HG03097 (cell line): ENCODE results near the gene PTGS2.

Source experiments
- ATAC-seq: cut with Tn5 transposase; IDR thresholded peaks from one replicate; pipeline ENCODE4 v1.9.1; 2021; ENCODE audit not compliant: unreplicated experiment, low FRiP score

The PTGS2 gene

DNA sequence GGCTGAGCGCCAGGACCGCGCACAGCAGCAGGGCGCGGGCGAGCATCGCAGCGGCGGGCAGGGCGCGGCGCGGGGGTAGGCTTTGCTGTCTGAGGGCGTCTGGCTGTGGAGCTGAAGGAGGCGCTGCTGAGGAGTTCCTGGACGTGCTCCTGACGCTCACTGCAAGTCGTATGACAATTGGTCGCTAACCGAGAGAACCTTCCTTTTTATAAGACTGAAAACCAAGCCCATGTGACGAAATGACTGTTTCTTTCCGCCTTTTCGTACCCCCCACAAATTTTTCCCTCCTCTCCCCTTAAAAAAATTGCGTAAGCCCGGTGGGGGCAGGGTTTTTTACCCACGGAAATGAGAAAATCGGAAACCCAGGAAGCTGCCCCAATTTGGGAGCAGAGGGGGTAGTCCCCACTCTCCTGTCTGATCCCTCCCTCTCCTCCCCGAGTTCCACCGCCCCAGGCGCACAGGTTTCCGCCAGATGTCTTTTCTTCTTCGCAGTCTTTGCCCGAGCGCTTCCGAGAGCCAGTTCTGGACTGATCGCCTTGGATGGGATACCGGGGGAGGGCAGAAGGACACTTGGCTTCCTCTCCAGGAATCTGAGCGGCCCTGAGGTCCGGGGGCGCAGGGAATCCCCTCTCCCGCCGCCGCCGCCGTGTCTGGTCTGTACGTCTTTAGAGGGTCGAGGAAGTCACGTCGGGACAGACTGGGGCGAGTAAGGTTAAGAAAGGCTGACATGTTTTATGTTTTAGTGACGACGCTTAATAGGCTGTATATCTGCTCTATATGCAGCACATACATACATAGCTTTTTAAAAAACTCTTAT lies at the start of gene PTGS2:
Gene PTGS2, minus strand, starts transcription at position 179 of the 817 bp plus-strand sequence. Its CDS starts 133 bp downstream, at position 46.
- ATAC-seq = peak; percentile 98

DNA sequence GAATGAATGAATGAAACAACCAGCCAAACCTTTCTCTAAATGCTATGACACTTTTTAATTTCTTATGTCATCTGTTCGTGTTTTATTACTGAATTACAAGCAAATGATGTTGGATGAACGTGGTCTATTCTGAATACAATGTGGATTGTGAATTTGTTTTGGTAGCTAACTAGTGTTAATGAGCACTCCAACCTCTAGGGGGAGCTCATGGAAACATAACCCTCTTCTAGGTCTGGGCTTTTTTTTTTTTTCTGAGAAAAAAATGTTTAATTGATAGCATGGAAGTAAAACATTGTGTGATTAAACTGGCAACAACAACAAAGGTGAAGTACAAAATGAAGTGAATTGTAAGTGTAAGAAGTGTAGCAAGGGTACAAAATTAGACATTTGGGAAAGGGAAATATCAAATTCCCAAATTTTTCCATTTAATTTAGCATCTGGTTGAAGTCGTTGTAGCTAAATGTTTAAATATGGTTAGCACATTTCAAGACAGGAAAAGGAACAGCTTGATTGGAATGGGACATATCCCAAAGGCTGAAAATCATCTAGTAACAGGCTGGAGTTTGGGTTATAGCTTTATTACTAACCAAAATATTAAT lies 42.6 kb upstream of the PTGS2 start:
- ATAC-seq = no peak

DNA sequence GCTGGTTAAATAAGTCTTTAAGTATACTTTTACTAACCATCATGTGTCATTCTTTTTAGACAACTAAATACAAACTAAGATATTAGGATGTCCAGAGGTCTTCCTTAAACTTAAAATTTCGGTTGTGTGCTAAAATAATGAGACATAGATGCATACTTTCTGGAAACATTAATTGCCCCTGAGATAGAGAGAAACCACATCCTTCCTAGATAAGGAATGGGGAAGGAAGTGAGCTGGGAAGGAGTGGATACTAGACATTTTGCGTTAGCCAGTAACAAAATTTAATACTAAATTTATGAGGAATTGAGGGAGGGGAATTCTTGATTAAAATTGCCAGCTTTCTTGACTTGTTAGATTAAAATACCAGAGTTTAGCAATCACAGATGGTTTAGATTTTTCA lies 37.1 kb upstream of the PTGS2 start:
- ATAC-seq = no peak

DNA sequence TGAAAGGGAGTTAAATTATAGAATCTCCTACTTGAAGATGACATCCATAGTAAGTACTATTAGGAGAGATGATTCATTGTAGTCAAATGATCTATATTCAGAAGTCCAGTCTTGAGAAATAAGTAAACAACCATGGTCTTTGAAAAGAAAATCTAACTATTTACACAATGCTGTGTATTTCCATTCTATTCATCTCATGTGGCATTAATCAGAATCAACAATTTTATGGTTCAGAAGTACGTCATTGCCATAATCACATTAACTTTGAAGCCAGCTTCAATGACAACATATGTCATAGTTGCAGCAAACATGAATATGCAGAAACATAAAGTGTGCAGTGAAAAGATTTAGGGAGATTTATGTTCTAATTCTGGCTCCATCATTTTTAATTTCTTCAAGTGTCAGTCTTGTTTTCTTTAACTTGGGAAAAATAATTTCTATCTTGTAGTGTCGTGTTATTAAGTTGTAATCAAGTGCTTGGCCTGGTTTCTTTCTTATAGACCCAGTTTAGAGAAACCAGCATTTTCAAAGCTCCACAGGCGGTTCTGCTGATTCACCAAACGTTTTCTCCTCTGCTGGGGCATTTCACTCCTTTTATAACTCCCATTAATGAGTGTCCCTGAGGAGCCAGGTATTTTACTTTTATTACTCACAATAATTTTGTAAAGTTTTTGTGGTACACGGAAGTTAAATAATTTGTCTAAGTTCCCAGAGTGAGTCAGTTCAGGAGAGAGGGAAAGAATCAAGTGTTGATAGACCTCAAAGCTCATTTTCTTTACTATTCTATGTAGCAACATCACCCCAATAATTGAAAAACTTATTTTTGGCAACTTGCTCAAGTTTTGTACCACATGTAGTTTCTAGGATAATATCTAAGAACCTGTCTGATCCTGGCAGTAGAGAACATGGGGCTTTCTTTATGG lies 35.9 kb upstream of the PTGS2 start:
- ATAC-seq = no peak

DNA sequence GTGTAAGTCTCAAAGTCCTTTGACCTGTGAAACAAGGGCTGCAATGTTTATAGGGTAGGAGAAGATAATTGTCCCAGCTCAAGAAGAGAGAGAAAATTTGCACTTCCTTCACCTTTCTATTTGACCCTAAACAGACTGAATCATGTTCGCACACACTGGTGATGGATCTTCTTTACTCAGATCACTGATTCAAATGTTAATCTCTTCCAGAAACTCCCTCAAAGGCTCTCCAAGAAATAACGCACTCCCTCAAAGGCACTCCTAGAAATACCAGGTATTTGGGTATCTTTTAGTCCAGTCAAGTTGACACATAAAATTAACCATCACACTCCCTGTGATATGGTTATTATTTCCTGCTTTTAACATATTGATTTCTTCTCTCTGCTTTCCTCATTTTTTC lies 30.5 kb upstream of the PTGS2 start:
- ATAC-seq = no peak

DNA sequence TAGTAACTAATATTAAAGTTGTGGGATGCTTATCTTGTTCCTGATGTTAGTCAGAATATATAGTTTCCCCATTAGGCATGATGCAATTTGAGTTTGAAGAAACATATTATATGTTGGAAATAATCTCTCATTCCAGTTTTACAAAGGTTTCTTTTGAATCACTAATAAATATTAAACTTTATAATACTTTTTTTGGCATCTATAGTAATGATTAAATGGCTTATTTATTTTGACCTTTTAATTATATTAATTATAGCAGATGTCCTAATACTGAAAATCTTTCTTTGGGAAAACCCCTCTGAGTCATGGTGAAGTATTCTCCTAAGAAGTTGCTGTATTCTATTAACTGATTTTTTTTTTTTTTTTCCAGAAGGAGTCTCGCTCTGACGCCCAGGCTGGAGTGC lies 28.5 kb upstream of the PTGS2 start:
- no peak for ATAC-seq

DNA sequence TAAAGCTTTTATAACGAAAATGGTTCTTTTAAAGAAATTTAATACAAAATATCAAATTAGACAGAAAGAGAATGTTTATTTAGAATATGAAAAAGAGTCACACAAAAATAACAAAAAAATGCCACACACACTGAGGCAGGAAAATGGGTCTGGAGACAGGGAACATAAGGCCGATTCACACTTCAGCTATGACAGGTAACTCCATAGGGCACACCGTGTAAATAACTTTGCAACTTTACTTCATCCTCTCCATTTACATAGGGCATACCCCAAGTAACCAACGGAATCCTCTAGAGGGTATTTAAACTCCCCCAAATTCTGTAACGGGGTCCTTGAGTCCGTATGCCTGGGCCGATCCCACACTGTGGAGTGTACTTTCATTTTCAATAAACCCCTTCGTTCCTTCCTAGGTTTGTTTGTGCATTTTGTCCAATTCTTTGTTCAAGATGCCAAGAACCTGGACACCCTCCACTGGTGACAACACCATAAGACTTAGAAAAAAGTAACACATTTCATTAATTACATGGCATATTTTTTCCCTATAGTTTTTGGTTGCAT lies 23.1 kb upstream of the PTGS2 start:
- ATAC-seq = no peak

DNA sequence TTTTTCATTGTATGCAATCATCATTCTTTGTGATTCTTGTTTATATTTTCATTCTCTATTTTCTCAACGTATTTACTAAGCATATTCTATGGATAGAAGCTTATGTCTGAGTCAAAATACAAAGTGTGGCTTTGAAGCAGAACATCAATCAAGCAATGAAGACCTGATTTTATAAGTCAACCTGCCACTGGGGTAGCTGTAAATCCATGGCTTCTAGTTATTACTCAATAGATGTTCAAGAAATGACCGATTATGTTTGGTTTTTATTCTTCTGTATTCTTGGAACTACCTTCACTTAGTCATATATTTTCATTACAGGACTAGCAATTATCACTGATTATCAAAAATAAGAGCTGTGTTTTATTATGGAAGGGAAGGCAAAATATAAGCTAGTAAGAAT lies 20.5 kb upstream of the PTGS2 start:
- ATAC-seq = no peak

DNA sequence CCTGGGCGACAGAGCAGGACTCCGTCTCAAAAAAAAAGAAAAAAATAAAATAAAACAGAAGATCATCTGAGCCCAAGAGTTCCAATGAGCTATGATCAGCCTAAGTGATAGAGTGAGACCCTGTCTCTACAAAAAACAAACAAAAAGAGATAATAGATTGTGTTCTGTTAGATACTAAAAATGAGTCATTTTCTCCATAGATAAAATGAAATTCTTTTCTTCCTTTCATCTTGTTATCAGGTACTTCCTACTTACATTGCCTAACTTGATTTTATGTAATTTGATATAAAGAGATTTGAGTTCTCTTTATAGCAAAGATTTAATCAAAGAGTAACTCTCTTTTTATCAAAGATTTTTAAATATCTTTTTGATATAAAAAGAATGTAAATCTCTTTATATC lies 19.3 kb upstream of the PTGS2 start:
- no peak for ATAC-seq

DNA sequence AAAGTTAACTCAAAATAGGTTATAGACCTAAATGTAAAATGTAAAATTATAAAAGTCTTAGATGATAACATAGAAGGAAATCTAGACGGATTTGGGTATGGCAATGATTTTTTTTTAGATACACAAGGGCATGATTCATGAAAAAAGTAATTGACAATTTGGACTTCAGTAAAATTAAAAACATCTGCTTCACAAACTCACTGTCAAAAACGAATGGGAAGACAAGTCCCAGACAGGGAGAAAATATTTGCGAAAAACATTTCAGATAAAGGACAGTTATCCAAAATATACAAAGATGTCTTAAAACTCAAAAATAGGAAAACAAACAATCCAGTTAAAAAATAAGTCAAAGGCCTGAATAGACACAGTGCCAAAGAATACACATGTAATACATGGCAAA lies 9.7 kb upstream of the PTGS2 start:
- ATAC-seq = no peak

DNA sequence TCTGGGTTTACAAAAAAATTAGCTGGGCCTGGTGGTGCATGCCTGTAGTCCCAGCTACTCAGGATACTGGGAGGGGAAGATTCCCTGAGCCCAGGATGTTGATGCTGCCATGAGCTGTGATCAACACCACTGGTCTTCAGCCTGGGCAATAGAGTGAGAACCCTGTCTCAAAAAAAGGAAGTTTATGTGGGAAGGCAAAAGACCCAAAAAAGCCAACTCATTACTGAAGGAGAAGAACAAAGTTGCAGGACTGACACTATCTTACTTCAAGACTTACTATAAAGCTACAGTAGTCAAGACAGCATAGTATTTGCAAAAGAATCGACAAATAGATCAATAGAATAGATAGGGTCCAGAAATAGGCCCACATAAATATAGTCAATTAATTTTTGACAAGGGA lies 9.2 kb upstream of the PTGS2 start:
- ATAC-seq = no peak

DNA sequence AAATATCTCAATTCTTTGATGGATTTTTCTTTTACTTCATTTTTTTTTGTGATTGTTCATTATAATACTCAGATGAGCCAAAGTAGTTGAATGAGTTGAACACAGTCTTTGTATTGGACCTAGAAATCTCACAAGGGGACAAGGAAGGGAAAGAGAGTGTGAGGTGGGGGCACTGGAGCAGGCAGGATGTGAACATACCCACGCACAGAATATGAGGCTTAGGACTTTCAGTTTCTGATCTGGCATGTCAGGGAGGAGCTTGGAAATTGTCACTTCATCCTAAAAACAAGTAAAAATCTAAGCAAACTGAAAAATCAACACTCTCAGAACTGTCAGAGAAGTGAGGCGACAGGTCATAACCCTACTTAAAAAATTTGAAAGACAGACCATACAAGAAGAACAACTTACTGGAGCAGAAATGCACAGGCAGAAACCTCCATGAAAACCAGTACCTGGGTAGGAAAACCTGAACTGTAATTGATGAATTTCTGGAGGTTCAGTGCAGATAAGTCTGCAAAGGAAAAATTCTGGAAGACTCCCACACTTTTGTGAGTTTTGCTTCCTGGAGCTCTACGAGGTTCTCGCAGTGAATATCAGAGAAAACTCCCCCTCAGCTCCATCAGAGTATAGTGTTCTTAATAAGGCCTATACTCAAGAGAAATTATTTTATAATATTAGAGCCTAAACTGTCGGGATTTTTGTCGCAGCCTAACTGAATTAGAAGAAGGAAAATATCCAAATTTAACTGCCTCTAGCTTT lies 3.6 kb upstream of the PTGS2 start:
- no peak for ATAC-seq

DNA sequence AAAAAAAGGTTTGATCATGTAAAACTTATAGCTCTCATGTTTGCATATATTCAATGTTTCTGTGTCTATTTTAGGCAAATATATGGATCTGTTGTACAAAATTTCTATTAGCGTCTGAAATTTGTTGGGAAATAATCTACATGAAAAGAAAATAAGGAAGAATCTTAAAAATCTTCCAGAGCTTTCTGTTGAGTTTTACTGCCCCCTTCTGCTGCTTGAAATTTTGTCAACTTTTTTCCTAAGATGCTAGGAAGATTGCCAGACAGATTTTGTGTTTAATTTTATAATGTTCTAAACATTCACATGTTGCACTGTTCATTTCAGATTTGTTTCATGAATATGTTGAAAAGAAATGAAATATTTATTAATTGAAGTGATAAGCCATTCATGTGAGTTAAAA lies 2.5 kb upstream of the PTGS2 start:
- ATAC-seq = no peak

DNA sequence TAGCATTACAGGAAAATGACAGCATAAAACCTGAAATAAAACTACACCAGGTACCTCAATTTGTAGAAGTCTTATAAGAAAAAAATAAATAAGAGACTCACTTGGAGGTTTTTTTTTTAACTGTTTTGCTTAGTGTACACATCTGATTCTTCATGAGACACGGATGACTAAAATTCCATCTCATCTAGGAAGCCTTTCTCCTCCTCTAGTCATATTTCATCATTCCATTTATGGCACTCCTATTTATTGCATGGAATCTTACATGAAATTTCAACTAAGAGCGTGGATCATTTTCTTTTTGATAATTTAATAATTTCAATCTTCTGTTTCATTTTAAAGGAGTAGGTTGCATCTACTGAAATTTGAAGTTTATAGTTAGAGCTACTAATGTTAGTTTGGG lies 1.6 kb upstream of the PTGS2 start:
- ATAC-seq = no peak

DNA sequence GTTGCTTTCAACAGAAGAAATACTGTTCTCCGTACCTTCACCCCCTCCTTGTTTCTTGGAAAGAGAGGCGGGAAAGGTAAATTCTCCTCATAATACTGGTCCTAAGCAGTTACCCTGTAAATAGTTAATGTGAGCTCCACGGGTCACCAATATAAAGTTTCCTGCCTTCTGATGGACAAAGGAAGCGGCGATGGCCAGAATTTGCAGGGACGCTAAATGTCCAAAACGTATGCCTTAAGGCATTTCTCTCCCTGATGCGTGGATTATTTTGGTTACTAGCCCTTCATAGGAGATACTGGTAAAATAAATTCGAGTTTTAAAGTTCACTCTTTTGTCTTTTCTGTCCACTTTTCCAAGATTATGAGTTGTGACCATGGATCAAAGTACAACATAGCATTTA lies 898 bp upstream of the PTGS2 start:
- no peak for ATAC-seq

DNA sequence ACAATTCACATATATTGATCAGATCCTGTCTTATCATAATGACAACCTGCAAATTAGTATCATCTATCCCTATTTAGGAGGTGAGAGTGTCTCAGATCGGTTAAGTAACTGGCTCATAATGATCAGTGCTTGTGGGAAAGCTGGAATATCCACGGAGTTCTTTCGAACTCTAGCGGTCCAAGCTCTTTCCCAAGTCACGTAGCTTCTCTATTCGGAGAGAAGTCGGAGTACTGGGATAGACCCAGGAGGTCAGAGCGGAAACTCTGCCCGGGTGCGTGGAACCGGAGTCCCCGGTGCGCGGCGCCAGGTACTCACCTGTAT lies 339 bp downstream of the PTGS2 start:
- ATAC-seq = no peak

DNA sequence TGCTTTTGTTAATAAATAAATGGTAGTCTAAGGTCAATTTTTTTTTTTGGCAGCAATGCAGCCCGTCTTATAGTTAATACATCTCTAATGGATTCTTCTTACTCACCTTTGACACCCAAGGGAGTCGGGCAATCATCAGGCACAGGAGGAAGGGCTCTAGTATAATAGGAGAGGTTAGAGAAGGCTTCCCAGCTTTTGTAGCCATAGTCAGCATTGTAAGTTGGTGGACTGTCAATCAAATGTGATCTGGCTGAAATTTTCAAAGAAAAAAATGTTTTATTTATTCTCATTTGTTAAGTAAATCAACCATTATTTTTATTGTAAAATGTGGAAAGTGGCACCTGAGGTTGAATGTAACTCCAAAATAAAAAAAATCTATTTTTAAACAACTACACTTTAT lies 2.1 kb downstream of the PTGS2 start:
- ATAC-seq = no peak

DNA sequence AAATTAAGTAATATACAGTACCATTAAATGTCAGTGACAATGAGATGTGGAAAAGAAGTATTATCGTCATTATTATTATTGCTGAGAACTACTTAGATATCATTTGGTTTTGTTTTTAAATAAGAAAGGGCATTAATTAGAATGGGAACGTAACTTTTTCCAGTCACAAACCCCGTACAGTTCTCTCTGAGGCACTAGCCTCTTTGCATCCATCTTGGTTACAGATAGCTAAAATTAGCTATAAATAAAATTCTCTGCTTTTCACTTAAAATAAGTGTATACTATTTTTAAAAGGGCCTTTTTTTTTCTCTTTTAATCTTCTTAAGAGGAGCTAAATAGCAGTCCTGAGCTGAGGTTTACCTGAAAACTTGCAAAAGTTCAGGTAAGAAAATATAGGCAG lies 7.6 kb downstream of the PTGS2 start:
- ATAC-seq = no peak

DNA sequence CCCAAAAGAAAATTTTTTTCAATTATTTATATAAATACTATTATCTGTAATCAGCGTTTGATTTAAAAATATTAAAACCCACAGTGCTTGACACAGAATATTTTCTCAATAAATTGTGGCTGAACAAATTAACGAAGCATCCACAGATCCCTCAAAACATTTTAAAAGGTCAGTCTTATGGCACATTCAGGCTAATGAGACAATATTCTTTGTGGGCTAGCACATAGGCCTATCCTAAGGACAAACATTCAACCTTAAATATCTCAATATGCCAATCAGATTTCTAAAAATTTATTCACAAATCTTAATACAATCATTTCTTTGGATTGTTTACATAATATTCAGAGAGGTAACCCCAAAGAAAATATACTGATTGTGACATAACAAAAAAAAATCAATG lies 8.1 kb downstream of the PTGS2 start:
- ATAC-seq = no peak

DNA sequence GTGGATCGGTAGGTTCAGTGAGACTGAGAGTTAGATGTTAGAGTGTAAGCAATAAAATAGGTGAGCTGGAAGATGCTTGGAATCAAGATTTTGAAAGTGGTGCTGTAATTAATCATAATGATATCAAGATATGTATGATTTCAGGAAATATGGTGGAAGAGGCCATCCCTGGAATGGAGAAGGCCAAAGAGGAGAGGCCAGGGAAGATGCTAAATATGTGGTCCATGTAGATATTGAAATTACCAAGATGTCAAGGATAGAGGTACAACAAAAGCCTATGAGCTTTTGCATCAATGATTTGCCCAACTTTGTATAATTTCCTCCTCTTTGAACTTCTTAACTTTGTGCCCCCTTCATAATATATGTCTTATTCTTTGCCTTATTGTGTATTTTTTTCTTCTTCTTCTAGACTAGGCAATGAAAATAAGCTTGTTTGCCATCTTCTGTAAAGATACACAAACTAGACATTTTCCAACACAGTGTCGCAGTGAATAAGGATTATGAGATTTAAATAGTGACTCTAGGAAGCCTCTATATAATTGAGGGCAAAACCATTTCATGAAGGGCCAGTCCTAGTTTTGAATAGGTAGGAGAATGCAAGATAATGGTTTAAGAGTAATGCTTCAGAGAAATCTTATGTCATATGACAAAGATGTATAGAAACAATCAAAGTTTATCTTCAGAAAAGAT lies 8.9 kb downstream of the PTGS2 start:
- ATAC-seq = no peak
